Measurements from ENCODE around the gene MSH3.

GRCh38 chr5:80835128-80835527 is 180.7 kb downstream of the MSH3 start:
- TF ChIP-seq CTCF (IDR thresholded peaks at IDR 0.05; ENCODE audit: insufficient read depth, low read depth, low read length) (no peak), EZH2 (IDR thresholded peaks at IDR 0.05; ENCODE audit: insufficient read depth, low read length) (no peak)
